Naive thymus-derived CD4-positive, alpha-beta T cell (primary cell): Measurements from ENCODE around the gene KRT25. TPM values are rescaled to one million over a fixed set of nuclear protein-coding genes. Genes with fewer than 3 reads are reported as not detected.

Experiments used
- ATAC-seq: fragments of 150-1000 bp; cut with Tn5 transposase; 2 replicates; pipeline ENCODE4 v1.10.0; 2021; ENCODE audit warnings: mild to moderate bottlenecking, moderate library complexity
- CTCF ChIA-PET: fragments of 350-600 bp; sonication (Branson Sonifier 250); formaldehyde crosslinking; loops from one replicate; lab custom pipeline; 2021; ENCODE audit warnings: antibody characterized with exemption; lab: Charles Lee
- POLR2A ChIA-PET: fragments of 350-600 bp; sonication (Branson Sonifier 250); formaldehyde crosslinking; loops from one replicate; lab custom pipeline; 2021; ENCODE audit warnings: antibody characterized with exemption, inconsistent platforms; lab: Charles Lee
- DNase-seq, 9 donors: peaks; one replicate each; pipeline versions ENCODE4 v3.0.0 to v3.0.0-alpha.2; 2020 to 2022; ENCODE audit warnings: mixed read lengths in 1 of 9
- H3K27ac ChIP-seq: one replicate; pipeline ENCODE4 v1.7.0; 2013; ENCODE audit warnings: mild to moderate bottlenecking, low read depth, low read length, moderate library complexity
- H3K27me3 ChIP-seq, 2 donors: one replicate each; pipeline ENCODE4 v1.7.0; 2013; ENCODE audit warnings: low read length in 2 of 2, mild to moderate bottlenecking in 2 of 2, moderate library complexity in 2 of 2; ENCODE audit not compliant: control insufficient read depth in 2 of 2, insufficient read depth in 2 of 2
- H3K36me3 ChIP-seq, 3 experiments: 1 replicate in 2 of 3; 2 replicates in 1 of 3; pipeline ENCODE4 v1.7.0; 2013; ENCODE audit warnings: low read length in 3 of 3, mild to moderate bottlenecking in 3 of 3, moderate library complexity in 1 of 3; ENCODE audit not compliant: insufficient read depth in 3 of 3, control insufficient read depth in 2 of 3
- H3K4me1 ChIP-seq, 2 donors: one replicate each; pipeline ENCODE4 v1.7.0; 2013; ENCODE audit warnings: low read length in 2 of 2, mild to moderate bottlenecking in 2 of 2, moderate library complexity in 1 of 2; ENCODE audit not compliant: control insufficient read depth in 2 of 2, insufficient read depth in 2 of 2
- H3K4me3 ChIP-seq: 2 replicates; pipeline ENCODE4 v1.7.0; 2013; ENCODE audit warnings: mild to moderate bottlenecking, low read length
- H3K9me3 ChIP-seq, 3 experiments: 1 replicate in 2 of 3; 2 replicates in 1 of 3; pipeline ENCODE4 v1.7.0; 2013; ENCODE audit warnings: low read length in 3 of 3; ENCODE audit not compliant: control insufficient read depth in 2 of 3
- H3K27ac Mint-ChIP-seq, 9 donors: one replicate each; pipeline ENCODE4 v1.8.0; 2020 to 2022; ENCODE audit warnings: mixed read lengths in 9 of 9, mild to moderate bottlenecking in 8 of 9, moderate library complexity in 5 of 9, inconsistent platforms in 2 of 9
- H3K27me3 Mint-ChIP-seq, 5 donors: one replicate each; pipeline ENCODE4 v1.8.0; 2021 to 2022; ENCODE audit warnings: mixed read lengths in 5 of 5, mild to moderate bottlenecking in 1 of 5
- H3K36me3 Mint-ChIP-seq, 5 donors: one replicate each; pipeline ENCODE4 v1.8.0; 2020 to 2022; ENCODE audit warnings: mixed read lengths in 5 of 5, mild to moderate bottlenecking in 3 of 5, inconsistent platforms in 1 of 5
- H3K4me1 Mint-ChIP-seq, 7 donors: one replicate each; pipeline ENCODE4 v1.8.0; 2020 to 2022; ENCODE audit warnings: mixed read lengths in 7 of 7, mild to moderate bottlenecking in 3 of 7, inconsistent platforms in 1 of 7
- H3K4me3 Mint-ChIP-seq, 10 donors: one replicate each; pipeline ENCODE4 v1.8.0; 2020 to 2022; ENCODE audit warnings: mild to moderate bottlenecking in 10 of 10, mixed read lengths in 10 of 10, moderate library complexity in 6 of 10, inconsistent platforms in 2 of 10
- H3K9me3 Mint-ChIP-seq, 11 donors: one replicate each; pipeline ENCODE4 v1.8.0; 2020 to 2022; ENCODE audit warnings: mixed read lengths in 11 of 11, mild to moderate bottlenecking in 4 of 11, inconsistent platforms in 1 of 11, moderate library complexity in 1 of 11
- intact Hi-C, 2 donors: fragments of 100-400 bp; cut with micrococcal nuclease; formaldehyde crosslinking; loops; one replicate each; pipeline ENCODE4 v1.15.1; 2023
- polyA plus RNA-seq, 2 donors: library from polyadenylated mRNA; unstranded; fragments of 300-500 nt; fragmentation: Illumina TruSeq; gene quantifications; one replicate each; pipeline ENCODE4 v1.2.3, GENCODE V29; 2021
- total RNA-seq, 6 experiments: library from RNA in 5 of 6; stranded (reverse) in 5 of 6; gene quantifications; 1 replicate in 5 of 6; 2 replicates in 1 of 6; pipeline ENCODE4 v1.2.3 and lab custom pipeline; 2021 to 2026

KRT25 gene
- total and polyA plus RNA-seq, 7 experiments from 2014 or later: not detected

DNA sequence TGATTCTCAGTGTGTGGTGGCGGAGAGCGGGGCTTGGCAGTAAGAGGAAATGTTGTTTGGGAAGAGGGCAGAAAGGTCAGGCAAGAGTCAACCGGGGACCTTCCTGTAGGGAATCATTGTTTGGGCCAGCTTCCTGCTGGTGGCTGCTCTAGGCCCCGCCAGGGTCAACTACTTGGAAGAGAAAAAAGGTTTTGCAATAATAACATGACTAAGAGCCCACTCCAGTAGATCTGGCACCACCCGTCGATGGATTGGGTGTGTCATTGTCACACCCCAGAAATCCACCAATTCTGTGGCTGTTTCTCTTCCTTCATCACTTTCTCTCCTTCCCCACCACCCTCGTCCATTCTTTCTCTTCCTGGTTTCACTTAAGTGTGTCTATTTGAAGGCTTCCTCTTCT lies 47.4 kb downstream of the KRT25 start:
- Histone ChIP-seq H3K27me3 (peaks cover 0 to 4% of the 10 kb centered on the region in 2 donors), H3K9me3 (no peaks in the 10 kb centered on the region), H3K36me3 (no peaks in the 10 kb centered on the region), H3K27ac (no peak overlapping the region), H3K4me1 (no peaks in the 10 kb centered on the region), H3K4me3 (no peak overlapping the region)
- intact Hi-C loops: no loop called here
- DNase-seq (no peak), ATAC-seq (no peak)
- ChIA-PET CTCF (no interaction called here), POLR2A (no interaction called here)
- Mint-ChIP-seq H3K4me3 (no peak overlapping the region), H3K4me1 (no peaks in the 10 kb centered on the region), H3K27me3 (peaks cover 19 to 40% (median 26%) of the 10 kb centered on the region in 5 donors), H3K9me3 (peaks cover 0 to 1% (median 0%) of the 10 kb centered on the region in 11 donors), H3K36me3 (no peaks in the 10 kb centered on the region), H3K27ac (no peak overlapping the region)

DNA sequence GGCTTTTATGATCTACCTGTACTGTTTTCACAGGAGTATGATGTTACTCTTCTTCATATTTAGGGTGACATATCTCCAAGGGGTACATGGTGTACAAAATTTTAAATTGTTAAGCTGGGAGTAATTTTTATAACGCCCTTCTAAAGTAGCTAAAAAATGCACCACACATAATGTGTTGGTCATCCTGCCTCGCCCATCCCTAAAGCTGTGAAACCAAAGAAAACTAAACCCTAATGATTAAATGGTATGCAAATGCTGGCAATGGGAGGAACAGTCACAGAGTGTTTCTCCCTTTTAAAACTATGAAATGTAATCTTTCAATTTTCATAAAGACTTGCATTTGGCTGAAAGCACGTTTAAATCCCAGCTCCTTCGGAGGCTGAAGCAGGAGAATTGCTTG lies 49.5 kb downstream of the KRT25 start:
- intact Hi-C loops: no loop called here
- H3K4me3 ChIP-seq: no peak overlapping the region
- H3K4me1 ChIP-seq: no peaks in the 10 kb centered on the region
- no peaks in the 10 kb centered on the region for H3K9me3 ChIP-seq
- H3K36me3 ChIP-seq: no peaks in the 10 kb centered on the region
- no peak overlapping the region for H3K27ac ChIP-seq
- Mint-ChIP-seq H3K4me3 (no peak overlapping the region), H3K27me3 (peaks cover 19 to 44% (median 27%) of the 10 kb centered on the region in 5 donors), H3K27ac (no peak overlapping the region), H3K9me3 (peaks cover 0 to 1% (median 0%) of the 10 kb centered on the region in 11 donors), H3K36me3 (no peaks in the 10 kb centered on the region), H3K4me1 (no peaks in the 10 kb centered on the region)
- ATAC-seq (no peak), DNase-seq (no peak)
- peaks cover 0 to 4% of the 10 kb centered on the region in 2 donors for H3K27me3 ChIP-seq
- ChIA-PET POLR2A (interaction anchor here (0.6 kb wide), 1 partner anchor 20 kb away, joined by 5 read pairs; no protein-coding TSS in a partner anchor), CTCF (interaction anchor here (0.6 kb wide), 1 partner anchor 31 kb away, joined by 3 read pairs; no protein-coding TSS in a partner anchor)

DNA sequence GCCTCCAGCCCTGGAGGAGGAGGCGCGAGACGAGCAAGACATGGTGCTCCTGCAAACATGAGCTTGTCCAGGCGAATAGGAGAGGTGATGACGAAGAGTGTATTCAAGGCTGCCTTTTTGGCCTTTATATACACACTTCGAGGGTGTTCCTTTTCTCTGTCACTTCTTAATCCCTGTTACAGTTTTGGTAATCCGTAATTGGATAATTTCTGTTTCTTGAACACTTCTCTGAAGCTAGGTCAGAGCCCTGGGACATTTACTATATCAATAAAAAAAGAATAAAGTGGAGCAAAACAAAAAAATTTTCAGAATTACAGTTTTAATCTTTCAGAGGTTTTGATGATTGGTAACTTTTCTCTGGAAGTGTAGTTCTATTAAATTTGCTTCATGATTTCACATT lies 51.5 kb downstream of the KRT25 start, which contains the start of gene KRT24:
KRT24 (minus strand) TSS at position 101 of the 400 bp plus-strand sequence; CDS start at position 42, 59 bp downstream.
- no peak within 1 kb of the TSS for H3K4me3 Mint-ChIP-seq
- peaks cover 19 to 57% (median 26%) of the 10 kb centered on the region in 5 donors for H3K27me3 Mint-ChIP-seq
- H3K9me3 Mint-ChIP-seq: peaks cover 0 to 1% (median 0%) of the 10 kb centered on the region in 11 donors
- no peak for DNase-seq
- no peaks in the 10 kb centered on the region for H3K4me1 Mint-ChIP-seq
- POLR2A ChIA-PET: interaction anchor here (0.6 kb wide), 2 partner anchors 44 to 65 kb away, joined by 5 to 8 read pairs; no protein-coding TSS in a partner anchor
- Histone ChIP-seq H3K4me3 (no peak within 1 kb of the TSS), H3K27ac (no peak within 1 kb of the TSS), H3K36me3 (no peaks in the 10 kb centered on the region), H3K27me3 (peaks cover 0 to 4% of the 10 kb centered on the region in 2 donors), H3K4me1 (no peaks in the 10 kb centered on the region), H3K9me3 (no peaks in the 10 kb centered on the region)
- CTCF ChIA-PET: interaction anchor here (1.0 kb wide), 1 partner anchor 10 kb away, joined by 3 read pairs; no protein-coding TSS in a partner anchor
- intact Hi-C loops: no loop called here
- H3K36me3 Mint-ChIP-seq: no peaks in the 10 kb centered on the region
- no peak within 1 kb of the TSS for H3K27ac Mint-ChIP-seq
- no peak for ATAC-seq

DNA sequence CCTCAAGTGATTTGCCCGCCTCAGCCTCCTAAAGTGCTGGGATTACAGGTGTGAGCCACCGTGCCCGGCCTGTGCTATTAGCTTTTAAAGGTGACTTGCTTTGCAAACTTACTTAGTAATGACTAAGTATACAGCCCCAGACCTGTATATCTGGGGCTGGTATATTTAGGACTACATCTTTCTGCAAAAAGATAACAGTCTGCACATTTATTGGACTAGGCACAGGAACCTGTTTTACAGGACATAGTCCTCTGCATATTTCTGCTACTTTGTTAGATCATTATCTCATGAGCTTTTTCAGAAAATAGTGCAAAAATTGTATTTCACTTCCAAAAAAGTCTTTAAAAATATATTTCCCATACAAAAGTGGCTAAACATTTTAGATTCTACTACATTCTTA lies 52.9 kb downstream of the KRT25 start:
- ChIA-PET POLR2A (no interaction called here), CTCF (no interaction called here)
- no peak overlapping the region for H3K4me3 ChIP-seq
- H3K9me3 ChIP-seq: no peaks in the 10 kb centered on the region
- no peak overlapping the region for H3K27ac ChIP-seq
- no peak overlapping the region for H3K4me3 Mint-ChIP-seq
- no peaks in the 10 kb centered on the region for H3K36me3 ChIP-seq
- H3K9me3 Mint-ChIP-seq: no peaks in the 10 kb centered on the region
- DNase-seq (no peak), ATAC-seq (no peak)
- H3K4me1 Mint-ChIP-seq: no peaks in the 10 kb centered on the region
- H3K4me1 ChIP-seq: no peaks in the 10 kb centered on the region
- peaks cover 0 to 4% of the 10 kb centered on the region in 2 donors for H3K27me3 ChIP-seq
- no peaks in the 10 kb centered on the region for H3K36me3 Mint-ChIP-seq
- H3K27me3 Mint-ChIP-seq: peaks cover 14 to 57% (median 29%) of the 10 kb centered on the region in 5 donors
- H3K27ac Mint-ChIP-seq: no peak overlapping the region
- intact Hi-C loops: no loop called here

DNA sequence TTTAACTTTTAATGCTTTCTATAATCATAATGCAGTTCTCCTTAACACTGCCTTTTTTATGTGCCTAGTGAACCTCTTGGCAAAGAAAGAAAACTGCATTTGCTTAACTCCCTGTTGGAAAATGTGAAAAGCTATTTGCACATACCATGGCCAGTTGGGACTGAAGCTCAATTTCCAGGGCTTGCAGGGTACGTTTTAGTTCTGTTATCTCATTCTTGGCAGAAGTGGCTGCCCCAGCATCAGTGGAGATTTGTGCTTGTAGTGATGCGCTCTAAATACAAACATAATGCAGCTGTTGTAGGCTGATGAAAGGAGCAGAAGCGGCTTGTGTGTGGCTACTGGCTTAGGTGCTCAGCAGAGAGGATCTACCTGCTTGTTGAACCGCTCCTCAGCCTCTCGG lies 55.3 kb downstream of the KRT25 start:
- Mint-ChIP-seq H3K4me1 (no peaks in the 10 kb centered on the region), H3K4me3 (no peak overlapping the region), H3K36me3 (no peaks in the 10 kb centered on the region), H3K27me3 (peaks cover 8 to 55% (median 36%) of the 10 kb centered on the region in 5 donors), H3K27ac (no peak overlapping the region), H3K9me3 (no peaks in the 10 kb centered on the region)
- ChIA-PET CTCF (interaction anchor here (0.7 kb wide), 1 partner anchor 921 kb away, joined by 4 read pairs; no protein-coding TSS in a partner anchor), POLR2A (interaction anchor here (0.6 kb wide), 1 partner anchor 492 kb away, joined by 3 read pairs; no protein-coding TSS in a partner anchor)
- Histone ChIP-seq H3K4me1 (no peaks in the 10 kb centered on the region), H3K9me3 (no peaks in the 10 kb centered on the region), H3K27ac (no peak overlapping the region), H3K4me3 (no peak overlapping the region), H3K36me3 (no peaks in the 10 kb centered on the region), H3K27me3 (peaks cover 0 to 4% of the 10 kb centered on the region in 2 donors)
- ATAC-seq (no peak), DNase-seq (no peak)
- intact Hi-C loops: no loop called here

DNA sequence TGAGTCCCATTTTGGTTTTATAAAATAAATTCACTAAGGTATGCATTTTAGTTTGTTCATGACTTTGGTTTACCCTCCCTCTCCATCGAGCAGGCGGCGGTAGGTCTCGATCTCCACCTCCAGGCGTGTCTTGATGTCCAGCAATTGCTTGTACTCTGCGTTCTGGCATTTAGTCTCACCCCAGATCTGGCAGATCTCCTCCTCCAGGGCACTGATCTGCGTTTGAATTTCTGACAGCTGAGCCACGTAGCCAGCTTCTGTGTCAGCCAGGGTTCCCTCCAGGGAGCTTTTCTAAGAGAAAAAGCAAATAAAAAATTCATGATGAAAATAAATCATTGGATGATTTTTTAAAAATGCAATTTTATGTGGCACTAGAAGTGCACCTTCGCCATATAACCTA lies 55.8 kb downstream of the KRT25 start:
- peaks cover 8 to 54% (median 32%) of the 10 kb centered on the region in 5 donors for H3K27me3 Mint-ChIP-seq
- H3K4me3 Mint-ChIP-seq: no peak overlapping the region
- Histone ChIP-seq H3K27me3 (peaks cover 0 to 4% of the 10 kb centered on the region in 2 donors), H3K4me1 (no peaks in the 10 kb centered on the region), H3K36me3 (no peaks in the 10 kb centered on the region), H3K27ac (no peak overlapping the region), H3K4me3 (no peak overlapping the region), H3K9me3 (no peaks in the 10 kb centered on the region)
- intact Hi-C loops: no loop called here
- ATAC-seq (no peak), DNase-seq (no peak)
- H3K4me1 Mint-ChIP-seq: no peaks in the 10 kb centered on the region
- no peaks in the 10 kb centered on the region for H3K36me3 Mint-ChIP-seq
- ChIA-PET POLR2A (no interaction called here), CTCF (no interaction called here)
- no peaks in the 10 kb centered on the region for H3K9me3 Mint-ChIP-seq
- H3K27ac Mint-ChIP-seq: no peak overlapping the region
